ENCODE results near the gene USP7.

USP7 gene

GRCh38 chr16:8998108-8998507 lies 34.4 kb upstream of the USP7 start:
- no peak overlapping the region for H2AK5ac ChIP-seq (ENCODE audit: low read depth, low read length)
- no peak overlapping the region for H2BK5ac ChIP-seq (ENCODE audit: low read length)
- H3K4me3 ChIP-seq (ENCODE audit: low read length in 2 of 2): no peak overlapping the region
- no peak overlapping the region for H3K18ac ChIP-seq (ENCODE audit: low read length)
- no CpG with 5 or more reads among the region's 1 CpG for WGBS, 2 donors (ENCODE audit: extremely low coverage in 2 of 2, insufficient read length in 2 of 2, insufficient replicate concordance in 1 of 2)
- no peaks in the 10 kb centered on the region for H3K4me1 ChIP-seq (ENCODE audit: control insufficient read depth in 2 of 2, insufficient read depth in 1 of 2, low read depth in 1 of 2, low read length in 2 of 2)
- H2BK15ac ChIP-seq (ENCODE audit: low read length): no peak overlapping the region
- no peak for DNase-seq (ENCODE audit: low spot score)
- no peaks in the 10 kb centered on the region for H3K27me3 ChIP-seq (ENCODE audit: control insufficient read depth in 3 of 3, insufficient read depth in 3 of 3, low read depth in 1 of 3, low read length in 3 of 3)
- H3K36me3 ChIP-seq (replicated peaks in 1 of 2; ENCODE audit: control insufficient read depth in 2 of 2, insufficient read depth in 2 of 2, low read length in 2 of 2): no peaks in the 10 kb centered on the region
- no peak overlapping the region for H4K91ac ChIP-seq (ENCODE audit: low read depth, low read length, poor library complexity)
- no peaks in the 10 kb centered on the region for H3K9me3 ChIP-seq (replicated peaks in 1 of 2; ENCODE audit: control insufficient read depth in 2 of 2, insufficient read depth in 1 of 2, low read depth in 1 of 2, low read length in 2 of 2)
- no peak overlapping the region for H2AFZ ChIP-seq (ENCODE audit: low read length)
- H4K8ac ChIP-seq (ENCODE audit: low read depth, low read length): no peak overlapping the region
- H3K9ac ChIP-seq (ENCODE audit: low read depth, low read length, poor library complexity): no peak overlapping the region
- H3K79me1 ChIP-seq (ENCODE audit: low read depth, low read length): no peaks in the 10 kb centered on the region
- H2BK120ac ChIP-seq (ENCODE audit: low read depth, low read length): no peak overlapping the region
- H3K23ac ChIP-seq (ENCODE audit: low read depth, low read length, poor library complexity): no peak overlapping the region
- H3K4ac ChIP-seq (ENCODE audit: low read length): no peak overlapping the region
- H3K14ac ChIP-seq (ENCODE audit: low read length): no peak overlapping the region
- no peak overlapping the region for H2BK12ac ChIP-seq (ENCODE audit: low read length)
- H3K4me2 ChIP-seq (ENCODE audit: insufficient read depth, low read length, poor library complexity, severe bottlenecking): no peak overlapping the region
- H3K27ac ChIP-seq (replicated peaks; ENCODE audit: low read length): no peak overlapping the region

- Histone ChIP-seq H2BK15ac (ENCODE audit: low read length) (no peak overlapping the region), H3K23ac (ENCODE audit: low read depth, low read length, poor library complexity) (no peak overlapping the region), H3K36me3 (replicated peaks in 1 of 2; ENCODE audit: control insufficient read depth in 2 of 2, insufficient read depth in 2 of 2, low read length in 2 of 2) (no peaks in the 10 kb centered on the region), H4K8ac (ENCODE audit: low read depth, low read length) (no peak overlapping the region), H3K79me1 (ENCODE audit: low read depth, low read length) (no peaks in the 10 kb centered on the region), H3K4ac (ENCODE audit: low read length) (no peak overlapping the region), H3K4me1 (ENCODE audit: control insufficient read depth in 2 of 2, insufficient read depth in 1 of 2, low read depth in 1 of 2, low read length in 2 of 2) (no peaks in the 10 kb centered on the region), H2BK5ac (ENCODE audit: low read length) (no peak overlapping the region), H3K4me3 (ENCODE audit: low read length in 2 of 2) (no peak overlapping the region), H2BK12ac (ENCODE audit: low read length) (no peak overlapping the region), H4K91ac (ENCODE audit: low read depth, low read length, poor library complexity) (no peak overlapping the region), H3K27ac (replicated peaks; ENCODE audit: low read length) (no peak overlapping the region), H3K9ac (ENCODE audit: low read depth, low read length, poor library complexity) (no peak overlapping the region), H2AK5ac (ENCODE audit: low read depth, low read length) (no peak overlapping the region), H3K4me2 (ENCODE audit: insufficient read depth, low read length, poor library complexity, severe bottlenecking) (no peak overlapping the region), H2AFZ (ENCODE audit: low read length) (no peak overlapping the region), H2BK120ac (ENCODE audit: low read depth, low read length) (no peak overlapping the region), H3K14ac (ENCODE audit: low read length) (no peak overlapping the region), H3K9me3 (replicated peaks in 1 of 2; ENCODE audit: control insufficient read depth in 2 of 2, insufficient read depth in 1 of 2, low read depth in 1 of 2, low read length in 2 of 2) (no peaks in the 10 kb centered on the region), H3K18ac (ENCODE audit: low read length) (no peak overlapping the region), H3K27me3 (ENCODE audit: control insufficient read depth in 3 of 3, insufficient read depth in 3 of 3, low read depth in 1 of 3, low read length in 3 of 3) (no peaks in the 10 kb centered on the region)
- no CpG with 5 or more reads among the region's 5 CpGs for WGBS, 2 donors (ENCODE audit: extremely low coverage in 2 of 2, insufficient read length in 2 of 2, insufficient replicate concordance in 1 of 2)
- no peak for DNase-seq (ENCODE audit: low spot score)
These were observed 33.2 kb upstream of the USP7 start for GRCh38 chr16:8996891-8997290.

GRCh38 chr16:8990445-8990844 lies 26.7 kb upstream of the USP7 start:
- no peaks in the 10 kb centered on the region for H3K27me3 ChIP-seq (ENCODE audit: control insufficient read depth in 3 of 3, insufficient read depth in 3 of 3, low read depth in 1 of 3, low read length in 3 of 3)
- H2AK5ac ChIP-seq (ENCODE audit: low read depth, low read length): no peak overlapping the region
- no peaks in the 10 kb centered on the region for H3K36me3 ChIP-seq (replicated peaks in 1 of 2; ENCODE audit: control insufficient read depth in 2 of 2, insufficient read depth in 2 of 2, low read length in 2 of 2)
- no peak overlapping the region for H2AFZ ChIP-seq (ENCODE audit: low read length)
- H3K4me3 ChIP-seq (ENCODE audit: low read length in 2 of 2): no peak overlapping the region
- H3K18ac ChIP-seq (ENCODE audit: low read length): peak overlapping the region; percentile 3
- H4K8ac ChIP-seq (ENCODE audit: low read depth, low read length): no peak overlapping the region
- H3K79me1 ChIP-seq (ENCODE audit: low read depth, low read length): peaks cover 2% of the 10 kb centered on the region
- no peak overlapping the region for H3K4me2 ChIP-seq (ENCODE audit: insufficient read depth, low read length, poor library complexity, severe bottlenecking)
- WGBS, 2 donors (ENCODE audit: extremely low coverage in 2 of 2, insufficient read length in 2 of 2, insufficient replicate concordance in 1 of 2): no CpG with 5 or more reads among the region's 8 CpGs
- no peak overlapping the region for H2BK15ac ChIP-seq (ENCODE audit: low read length)
- no peak overlapping the region for H2BK12ac ChIP-seq (ENCODE audit: low read length)
- H3K27ac ChIP-seq (replicated peaks; ENCODE audit: low read length): no peak overlapping the region
- no peak overlapping the region for H2BK5ac ChIP-seq (ENCODE audit: low read length)
- H3K23ac ChIP-seq (ENCODE audit: low read depth, low read length, poor library complexity): no peak overlapping the region
- no peak overlapping the region for H2BK120ac ChIP-seq (ENCODE audit: low read depth, low read length)
- H3K14ac ChIP-seq (ENCODE audit: low read length): no peak overlapping the region
- no peak overlapping the region for H3K9ac ChIP-seq (ENCODE audit: low read depth, low read length, poor library complexity)
- no peaks in the 10 kb centered on the region for H3K9me3 ChIP-seq (replicated peaks in 1 of 2; ENCODE audit: control insufficient read depth in 2 of 2, insufficient read depth in 1 of 2, low read depth in 1 of 2, low read length in 2 of 2)
- H3K4ac ChIP-seq (ENCODE audit: low read length): no peak overlapping the region
- H3K4me1 ChIP-seq (ENCODE audit: control insufficient read depth in 2 of 2, insufficient read depth in 1 of 2, low read depth in 1 of 2, low read length in 2 of 2): peaks cover 0 to 4% of the 10 kb centered on the region in 2 donors
- no peak for DNase-seq (ENCODE audit: low spot score)
- no peak overlapping the region for H4K91ac ChIP-seq (ENCODE audit: low read depth, low read length, poor library complexity)

- H4K8ac ChIP-seq (ENCODE audit: low read depth, low read length): no peak overlapping the region
- H3K14ac ChIP-seq (ENCODE audit: low read length): no peak overlapping the region
- no peak overlapping the region for H3K9ac ChIP-seq (ENCODE audit: low read depth, low read length, poor library complexity)
- no peak overlapping the region for H2BK5ac ChIP-seq (ENCODE audit: low read length)
- H3K23ac ChIP-seq (ENCODE audit: low read depth, low read length, poor library complexity): no peak overlapping the region
- H2AK5ac ChIP-seq (ENCODE audit: low read depth, low read length): no peak overlapping the region
- WGBS, 2 donors (ENCODE audit: extremely low coverage in 2 of 2, insufficient read length in 2 of 2, insufficient replicate concordance in 1 of 2): no CpG with 5 or more reads among the region's 16 CpGs
- peaks cover 2% of the 10 kb centered on the region for H3K79me1 ChIP-seq (ENCODE audit: low read depth, low read length)
- no peak for DNase-seq (ENCODE audit: low spot score)
- H3K4me1 ChIP-seq (ENCODE audit: control insufficient read depth in 2 of 2, insufficient read depth in 1 of 2, low read depth in 1 of 2, low read length in 2 of 2): peaks cover 0 to 4% of the 10 kb centered on the region in 2 donors
- H3K27me3 ChIP-seq (ENCODE audit: control insufficient read depth in 3 of 3, insufficient read depth in 3 of 3, low read depth in 1 of 3, low read length in 3 of 3): no peaks in the 10 kb centered on the region
- peak overlapping the region; percentile 5 for H3K18ac ChIP-seq (ENCODE audit: low read length)
- H2BK120ac ChIP-seq (ENCODE audit: low read depth, low read length): no peak overlapping the region
- H3K9me3 ChIP-seq (replicated peaks in 1 of 2; ENCODE audit: control insufficient read depth in 2 of 2, insufficient read depth in 1 of 2, low read depth in 1 of 2, low read length in 2 of 2): peaks cover 0 to under 1% of the 10 kb centered on the region in 2 donors
- no peak overlapping the region for H4K91ac ChIP-seq (ENCODE audit: low read depth, low read length, poor library complexity)
- no peak overlapping the region for H3K27ac ChIP-seq (replicated peaks; ENCODE audit: low read length)
- H3K4me3 ChIP-seq (ENCODE audit: low read length in 2 of 2): no peak overlapping the region
- H3K4me2 ChIP-seq (ENCODE audit: insufficient read depth, low read length, poor library complexity, severe bottlenecking): no peak overlapping the region
- no peak overlapping the region for H2BK15ac ChIP-seq (ENCODE audit: low read length)
- no peaks in the 10 kb centered on the region for H3K36me3 ChIP-seq (replicated peaks in 1 of 2; ENCODE audit: control insufficient read depth in 2 of 2, insufficient read depth in 2 of 2, low read length in 2 of 2)
- peak overlapping the region; percentile 65 for H2AFZ ChIP-seq (ENCODE audit: low read length)
- no peak overlapping the region for H3K4ac ChIP-seq (ENCODE audit: low read length)
- H2BK12ac ChIP-seq (ENCODE audit: low read length): no peak overlapping the region
These were observed 25.6 kb upstream of the USP7 start for GRCh38 chr16:8989099-8989878.
